Measurements from ENCODE around the gene LITAF. TPM values are rescaled to one million over a fixed set of nuclear protein-coding genes. Genes with fewer than 3 reads are reported as not detected.

The LITAF gene
- total RNA-seq, 1 experiment from 2014 or later, result 130 TPM

DNA sequence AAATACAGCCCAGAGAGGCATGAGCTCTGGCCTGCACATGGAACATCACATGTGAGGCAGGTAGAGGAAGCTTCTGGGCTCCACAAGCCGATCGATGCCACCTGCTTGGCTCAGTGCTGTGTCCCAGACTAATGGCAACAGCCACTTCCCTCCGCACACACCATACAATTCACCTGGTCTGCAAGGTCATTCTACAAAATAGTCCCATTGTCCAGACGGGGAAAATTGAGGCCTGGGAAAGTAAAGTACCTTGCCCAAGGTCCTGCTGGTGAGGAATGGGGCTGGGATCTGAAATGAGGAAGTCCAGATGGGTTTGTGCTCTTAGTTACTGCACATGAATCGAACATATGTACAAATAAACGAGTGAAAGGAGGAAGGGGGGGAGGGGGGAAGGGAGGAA, 88.0 kb downstream of the LITAF start:
- in situ Hi-C loops (cut with HindIII; ENCODE audit: low pct_unique_long_range_greater_than_20kb, low sequenced_read_pairs), result no loop called here
- no peak for DNase-seq (ENCODE audit: low read depth, low spot score)

DNA sequence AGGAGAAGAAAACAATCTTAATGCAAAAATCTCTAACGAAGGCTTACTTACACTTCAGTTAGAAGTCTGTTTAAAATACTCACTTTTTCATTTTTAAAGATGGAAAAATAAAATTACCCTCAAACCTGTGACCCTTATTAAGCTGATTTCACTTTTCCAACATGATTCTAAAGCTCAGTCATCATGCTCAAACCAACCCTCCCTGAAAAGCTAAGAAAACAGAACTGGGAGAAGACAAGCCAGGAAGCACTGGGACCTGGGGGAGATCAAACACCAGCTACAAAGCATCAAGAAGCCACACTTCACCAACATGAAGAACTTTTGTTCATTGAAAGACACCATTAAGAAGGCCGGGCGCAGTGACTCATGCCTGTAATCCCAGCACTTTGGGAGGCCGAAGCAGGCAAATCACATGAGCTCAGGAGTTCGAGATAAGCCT, 88.8 kb downstream of the LITAF start:
- in situ Hi-C loops (cut with HindIII; ENCODE audit: low pct_unique_long_range_greater_than_20kb, low sequenced_read_pairs), result no loop called here

More for the DNA sequence above, 88.8 kb downstream of the LITAF start:
- DNase-seq (ENCODE audit: low read depth, low spot score), result peak; percentile 57

Other genes starting within 250 kb of the LITAF start
- 23.2 and 28.1 TPM in 2 replicates for gene RMI2, start 241.5 kb downstream of the LITAF start, total RNA-seq (2014; rRNA removed; shearing (Covaris generic))
- 22.0 and 23.7 TPM in 2 replicates for gene SNN, start 81.5 kb upstream of the LITAF start, total RNA-seq (2014; rRNA removed; shearing (Covaris generic))
- 27.5 and 32.5 TPM in 2 replicates for gene TXNDC11, start 155.9 kb upstream of the LITAF start, total RNA-seq (2014; rRNA removed; shearing (Covaris generic))
- 54.7 and 62.0 TPM in 2 replicates for gene ZC3H7A, start 210.3 kb upstream of the LITAF start, total RNA-seq (2014; rRNA removed; shearing (Covaris generic))

Data from SK-MEL-5 (cell line).